ENCODE measurements around the gene DIDO1.

The DIDO1 gene

DNA sequence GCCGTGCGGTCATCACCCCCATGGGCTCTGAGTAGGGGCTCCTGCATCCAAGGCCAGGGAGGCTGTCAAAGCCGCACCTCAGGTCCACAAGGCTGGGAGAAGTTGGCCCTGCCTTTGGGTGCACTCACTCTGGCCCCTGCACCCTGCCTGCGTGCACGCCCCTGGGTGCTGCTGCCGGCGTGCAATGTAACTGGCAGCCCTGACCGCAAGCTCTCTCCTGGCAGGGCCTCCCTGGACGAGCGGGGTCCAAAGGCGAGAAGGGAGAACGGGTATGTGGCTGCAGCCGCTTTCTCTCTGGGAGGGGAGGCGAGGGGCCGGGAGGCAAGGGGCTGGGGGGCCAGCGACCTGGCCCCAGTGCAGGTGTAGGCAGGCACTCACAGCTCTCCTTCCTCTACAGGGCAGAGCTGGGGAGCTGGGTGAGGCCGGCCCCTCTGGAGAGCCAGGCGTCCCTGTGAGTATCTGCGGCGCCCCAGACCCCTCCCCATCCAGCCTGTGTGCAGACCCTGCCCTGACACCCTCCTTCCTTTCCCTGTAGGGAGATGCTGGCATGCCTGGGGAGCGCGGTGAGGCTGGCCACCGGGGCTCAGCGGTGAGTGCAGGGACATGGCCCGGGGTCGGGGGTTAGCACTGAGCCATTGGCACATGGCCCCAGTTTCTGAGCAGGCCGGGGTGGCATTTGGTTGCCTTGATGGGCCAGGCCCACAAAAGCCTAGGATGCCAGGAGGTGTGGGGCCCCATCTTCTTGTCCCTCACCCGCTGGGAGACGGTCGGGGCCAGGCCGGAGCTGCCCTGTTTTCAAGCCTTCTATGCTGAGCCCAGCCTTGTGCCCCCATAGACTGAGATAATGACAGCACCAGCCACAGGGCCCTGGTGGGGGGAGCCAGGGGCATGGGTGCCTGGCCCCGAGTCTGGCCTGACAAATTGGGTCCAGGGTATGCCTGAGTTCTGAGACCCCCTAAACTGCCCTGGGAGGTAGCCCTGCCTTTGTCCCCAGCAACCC is 96.8 kb downstream of the DIDO1 start:
- DNase-seq = no peak

DNA sequence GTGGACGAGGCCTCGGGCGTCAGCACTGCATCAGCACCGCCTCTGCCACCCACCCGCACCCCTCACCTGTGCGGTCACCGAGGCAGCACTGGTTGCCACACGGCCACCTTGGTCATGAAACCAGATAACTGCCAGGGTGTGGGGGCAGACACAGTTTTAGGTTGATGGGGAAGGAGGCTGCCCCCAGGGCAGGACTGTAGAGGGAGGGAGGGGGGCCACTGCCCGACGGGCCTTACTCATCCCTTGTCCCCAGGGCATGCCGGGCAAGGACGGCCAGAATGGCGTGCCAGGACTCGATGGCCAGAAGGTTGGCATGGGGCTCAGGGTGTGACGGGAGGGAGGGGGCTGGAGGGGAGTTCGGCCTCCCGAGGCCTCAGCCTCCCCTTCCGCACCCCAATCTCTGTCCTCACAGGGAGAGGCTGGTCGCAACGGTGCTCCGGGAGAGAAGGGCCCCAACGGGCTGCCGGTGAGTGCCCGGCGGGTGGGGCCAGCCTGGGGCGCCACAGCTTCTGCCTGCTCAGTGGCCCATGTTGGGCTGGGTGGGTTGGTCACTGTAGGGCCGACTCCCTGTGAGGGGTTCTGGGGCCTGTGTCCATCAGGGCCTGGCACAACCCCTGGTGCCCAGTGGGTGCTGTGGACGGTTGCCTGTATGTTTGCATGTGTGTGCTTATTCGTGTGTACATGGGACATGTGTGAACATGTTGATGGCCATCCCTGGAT is 97.6 kb downstream of the DIDO1 start:
- DNase-seq = no peak

DNA sequence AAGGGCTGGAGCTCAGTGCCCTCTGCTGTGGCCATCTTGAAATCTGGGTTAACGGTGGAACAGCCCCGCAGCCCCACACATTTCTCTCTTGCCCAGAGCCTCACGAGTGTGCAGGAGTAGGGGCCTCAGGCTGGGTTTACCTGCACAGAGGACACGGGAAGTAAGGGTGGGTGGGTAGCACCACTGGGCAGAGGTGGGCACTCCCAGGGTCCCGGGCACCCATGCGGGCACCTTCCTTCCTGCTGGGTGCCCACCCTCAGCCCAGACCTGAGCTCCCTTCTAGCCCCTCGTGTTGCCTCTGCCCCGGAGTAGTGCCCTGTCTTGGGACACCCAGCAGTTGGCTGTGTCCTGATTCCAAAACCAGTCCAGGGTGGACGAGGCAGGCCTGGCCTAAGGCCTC is 98.3 kb downstream of the DIDO1 start:
- DNase-seq = no peak
